HG03064 (cell line): Measurements from ENCODE around the gene UVSSA.
"Not testable (repeated sequence)": the region's sequence is repeated elsewhere in the genome, so short reads cannot be mapped to it uniquely, and the experiment has no call there.

ENCODE experiments used
- ATAC-seq: cut with Tn5 transposase; IDR thresholded peaks from one replicate; pipeline ENCODE4 v1.9.1; 2021; ENCODE audit warnings: low read depth; ENCODE audit not compliant: unreplicated experiment

The UVSSA gene

GRCh38 chr4:1329408-1330371 is 17.3 kb upstream of the UVSSA start:
- ATAC-seq: no peak

DNA sequence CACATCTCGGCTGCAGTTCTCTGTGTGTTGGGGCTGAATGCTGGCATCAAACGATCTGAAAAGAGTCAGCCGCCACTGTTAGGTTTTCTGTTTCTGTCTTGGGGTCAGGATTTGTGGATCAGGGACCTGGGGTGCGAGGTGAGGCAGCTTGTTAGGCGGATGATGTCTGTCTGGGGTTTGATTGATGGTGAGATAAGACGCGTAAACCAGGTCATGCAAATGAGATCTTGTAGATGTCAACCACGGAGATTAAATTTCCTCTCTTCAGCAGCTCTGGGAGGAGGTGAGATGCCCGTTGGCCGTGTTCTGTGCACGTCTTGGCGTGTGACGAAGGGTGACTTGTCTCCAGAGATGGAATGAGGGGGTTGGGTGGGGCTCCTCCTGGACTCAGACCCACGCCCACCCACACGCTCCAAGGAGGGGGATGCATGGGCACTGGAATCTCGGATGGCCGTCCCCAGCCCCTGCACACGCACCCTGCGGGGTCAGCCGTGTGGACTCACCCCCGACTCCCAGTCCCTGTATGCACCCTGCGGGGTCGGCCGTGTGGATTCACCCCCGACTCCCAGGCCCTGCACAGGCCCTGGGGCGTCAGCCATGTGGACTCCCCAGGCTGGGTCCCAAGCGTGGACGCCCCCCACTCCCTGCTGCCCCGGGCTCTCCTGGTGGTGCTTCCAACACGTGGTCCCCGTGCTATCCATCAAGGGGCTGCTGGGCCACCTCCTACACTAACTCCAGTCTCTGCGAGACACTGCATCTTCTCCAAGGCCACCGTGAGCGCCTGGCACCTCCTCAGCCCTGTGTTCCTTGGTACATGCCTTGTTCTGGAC is 16.0 kb upstream of the UVSSA start:
- ATAC-seq: no peak

DNA sequence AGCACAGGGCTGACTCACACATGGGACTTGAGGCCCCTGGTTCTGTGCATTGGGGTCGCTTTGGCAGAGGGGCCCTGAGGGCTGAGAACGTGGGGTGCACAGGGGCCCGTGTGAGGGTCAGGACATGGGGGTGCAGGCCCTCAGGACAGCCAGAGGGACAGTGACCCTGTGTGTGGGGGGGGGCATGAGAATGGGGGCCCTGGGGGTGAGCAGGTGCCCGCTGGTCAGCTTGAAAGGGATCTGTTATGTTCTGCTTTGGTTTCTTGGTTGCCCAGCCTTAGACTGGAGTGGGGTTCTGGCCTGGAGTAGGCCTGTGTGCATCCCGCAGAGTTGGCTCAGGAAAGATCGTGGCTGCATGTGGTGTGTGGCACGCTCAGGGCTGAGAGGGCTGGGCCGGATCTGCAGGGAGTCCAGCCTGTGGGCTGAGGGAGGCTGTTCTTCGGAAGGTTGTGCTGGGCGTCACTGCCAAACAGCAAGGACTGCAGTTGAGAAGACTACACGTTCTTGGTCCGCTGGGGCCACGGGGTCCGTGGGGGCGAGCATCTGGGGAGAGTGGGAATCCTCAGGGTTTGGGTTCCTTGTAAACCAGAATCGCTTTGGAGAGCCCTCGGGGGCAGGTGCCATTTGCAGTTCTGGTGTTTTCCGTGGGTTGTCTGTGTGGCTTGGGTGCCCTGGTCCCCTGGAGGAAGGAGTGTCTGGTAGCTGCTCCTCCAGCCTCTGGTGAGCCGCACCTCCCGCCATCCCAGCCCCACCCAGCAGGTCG is 15.2 kb upstream of the UVSSA start:
- no peak for ATAC-seq

DNA sequence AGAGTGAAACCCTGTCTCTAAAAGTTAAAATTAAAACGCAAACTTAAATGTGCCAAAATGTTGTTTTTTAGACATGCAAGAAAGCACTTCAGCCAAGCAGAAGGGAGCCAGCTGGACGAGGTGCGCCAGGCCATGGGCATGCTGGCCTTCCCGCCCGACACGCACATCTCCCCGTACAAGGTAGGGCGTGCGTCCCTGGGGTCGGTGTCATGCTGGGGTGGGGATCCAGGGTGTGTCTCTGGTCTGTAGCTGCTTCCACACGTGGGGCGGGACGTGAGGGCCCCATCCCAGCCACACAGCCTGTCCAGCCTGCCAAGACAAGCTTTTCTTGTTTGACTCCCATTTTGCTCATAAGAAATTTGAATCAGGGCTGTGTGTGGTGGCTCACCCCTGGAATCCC is 14.3 kb upstream of the UVSSA start:
- ATAC-seq: no peak

- ATAC-seq: no peak
These were observed 13.8 kb upstream of the UVSSA start for GRCh38 chr4:1333256-1333655.

- not testable (repeated sequence) for ATAC-seq
These were observed 13.0 kb upstream of the UVSSA start for GRCh38 chr4:1333851-1334578.

DNA sequence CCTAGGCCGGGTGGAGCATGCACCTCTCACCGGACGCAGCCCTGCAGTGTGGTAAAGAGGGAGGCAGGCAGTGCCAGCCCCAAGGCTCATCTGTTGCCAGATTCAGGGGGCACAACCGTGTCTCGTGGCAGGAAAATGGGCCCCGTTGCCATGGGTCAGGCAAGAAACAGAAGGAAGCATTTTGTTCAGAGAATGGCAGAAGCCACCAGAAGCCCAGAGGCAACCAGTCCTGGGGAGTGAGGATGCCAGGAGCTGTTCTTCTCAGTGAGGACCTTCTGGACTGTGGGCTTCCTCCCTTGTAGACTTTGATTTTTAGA is 12.5 kb upstream of the UVSSA start:
- no peak for ATAC-seq

DNA sequence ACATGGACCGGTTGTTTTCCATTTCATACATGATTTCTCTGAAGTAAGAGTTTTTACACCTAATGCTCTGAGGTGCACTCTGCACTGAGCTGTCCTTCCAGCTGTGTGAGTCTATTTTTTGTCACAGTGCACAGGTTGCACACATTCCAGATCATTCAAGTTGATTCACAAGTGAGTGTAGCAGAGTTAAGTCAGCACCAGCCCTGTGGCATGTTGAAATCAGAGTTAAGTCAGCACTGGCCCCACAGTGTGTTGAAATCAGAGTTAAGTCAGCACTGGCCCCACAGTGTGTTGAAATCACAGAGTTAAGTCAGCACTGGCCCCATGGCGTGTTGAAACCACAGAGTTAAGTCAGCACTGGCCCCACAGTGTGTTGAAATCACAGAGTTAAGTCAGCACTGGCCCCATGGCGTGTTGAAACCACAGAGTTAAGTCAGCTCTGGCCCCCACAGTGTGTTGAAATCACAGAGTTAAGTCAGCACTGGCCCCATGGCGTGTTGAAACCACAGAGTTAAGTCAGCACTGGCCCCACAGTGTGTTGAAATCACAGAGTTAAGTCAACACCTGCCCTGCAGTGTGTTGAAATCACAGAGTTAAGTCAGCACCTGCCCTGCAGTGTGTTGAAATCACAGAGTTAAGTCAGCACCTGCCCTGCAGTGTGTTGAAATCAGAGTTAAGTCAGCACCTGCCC is 11.7 kb upstream of the UVSSA start:
- ATAC-seq: not testable (repeated sequence)

DNA sequence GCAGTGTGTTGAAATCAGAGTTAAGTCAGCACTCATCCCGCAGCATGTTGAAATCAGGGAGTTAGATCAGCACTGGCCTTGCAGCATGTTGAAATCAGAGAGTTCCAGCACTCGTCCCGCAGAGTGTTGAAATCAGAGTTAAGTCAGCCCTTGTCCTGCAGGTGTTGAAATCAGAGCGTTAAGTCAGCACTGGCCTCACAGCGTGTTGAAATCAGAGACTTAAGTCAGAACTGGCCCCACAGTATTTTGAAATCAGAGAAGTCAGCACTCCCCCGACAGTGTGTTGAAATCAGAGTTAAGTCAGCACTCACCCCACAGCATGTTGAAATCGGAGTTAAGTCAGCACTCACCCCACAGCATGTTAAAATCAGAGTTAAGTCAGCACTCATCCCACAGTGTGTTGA is 10.9 kb upstream of the UVSSA start:
- ATAC-seq: no peak

DNA sequence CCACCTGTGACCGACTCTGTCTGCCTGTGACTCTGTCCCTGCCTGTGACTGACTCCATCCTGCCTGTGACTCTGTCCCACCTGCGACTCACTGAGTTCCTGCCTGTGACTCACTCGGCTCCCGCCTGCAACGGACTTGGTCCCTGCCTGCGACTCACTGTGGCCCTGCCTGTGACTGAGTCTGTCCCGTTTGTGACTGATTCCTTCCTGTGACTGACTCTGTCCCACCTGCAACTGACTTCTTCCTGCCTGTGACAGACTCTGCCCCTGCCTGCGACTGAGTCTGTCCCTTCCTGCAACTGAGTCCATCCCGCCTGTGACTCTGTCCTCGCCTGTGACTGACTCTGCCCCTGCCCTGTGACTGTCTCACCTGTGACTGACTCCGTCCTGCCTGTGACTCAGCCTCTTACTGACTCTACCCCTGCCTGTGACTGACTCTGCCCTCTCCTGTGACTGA is 9.6 kb upstream of the UVSSA start:
- ATAC-seq: no peak

DNA sequence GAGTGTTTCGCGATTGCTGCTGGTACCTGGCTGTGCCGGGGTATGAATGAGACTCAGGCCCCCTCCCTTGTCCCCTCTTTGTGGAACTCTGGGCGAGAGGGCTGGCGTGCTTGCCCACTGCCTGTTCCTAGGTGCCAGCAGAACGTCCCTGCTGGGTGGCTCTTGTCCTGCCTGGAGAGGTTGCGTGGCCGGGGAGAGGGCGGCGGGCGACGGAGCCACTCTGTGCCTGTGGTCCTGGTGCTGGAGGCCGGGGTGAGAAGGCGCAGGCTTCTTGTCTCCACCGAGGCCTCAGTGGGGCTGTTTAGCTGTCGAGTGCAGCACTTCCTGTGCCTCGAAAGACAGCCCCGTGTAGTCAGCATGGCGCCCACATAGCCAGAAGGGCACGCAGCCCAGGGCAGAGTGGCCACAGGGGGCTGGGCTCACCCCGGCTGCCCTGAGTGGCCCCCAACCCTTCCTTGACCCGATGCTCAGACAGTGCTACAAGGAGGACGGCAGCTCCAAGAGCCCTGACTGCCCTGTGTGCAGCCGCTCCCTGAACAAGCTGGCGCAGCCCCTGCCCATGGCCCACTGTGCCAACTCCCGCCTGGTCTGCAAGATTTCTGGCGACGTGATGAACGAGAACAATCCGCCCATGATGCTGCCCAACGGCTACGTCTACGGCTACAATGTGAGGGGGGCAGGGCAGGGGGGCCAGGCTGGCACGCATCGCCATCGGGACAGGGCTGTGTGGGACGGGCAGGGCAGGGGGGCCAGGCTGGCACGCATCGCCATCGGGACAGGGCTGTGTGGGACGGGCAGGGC is 8.9 kb upstream of the UVSSA start:
- ATAC-seq: no peak

GRCh38 chr4:1338752-1339414 is 8.1 kb upstream of the UVSSA start:
- ATAC-seq: no peak

DNA sequence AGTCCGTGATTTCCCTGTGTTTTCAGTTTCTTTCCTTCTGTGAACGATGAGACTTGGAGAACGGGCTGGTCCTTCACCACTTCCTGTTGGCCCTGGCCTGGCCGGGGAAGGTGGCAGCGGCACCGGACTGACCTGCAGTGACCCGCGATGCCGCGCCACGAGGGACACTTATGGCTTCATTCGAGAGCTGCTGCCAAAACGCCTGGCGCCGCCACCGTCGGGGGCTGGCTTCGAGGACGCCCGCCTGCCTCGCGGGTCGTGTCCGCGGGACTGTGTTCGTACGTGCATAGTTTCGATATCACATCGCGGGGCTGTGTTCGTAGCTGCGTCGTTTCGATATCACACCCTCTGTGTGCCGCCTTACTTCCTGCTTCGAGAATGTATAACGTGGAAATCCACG is 7.5 kb upstream of the UVSSA start:
- no peak for ATAC-seq

GRCh38 chr4:1340181-1340747 is 6.7 kb upstream of the UVSSA start:
- no peak for ATAC-seq

- no peak for ATAC-seq
These were observed 6.1 kb upstream of the UVSSA start for GRCh38 chr4:1340861-1341260.

- no peak for ATAC-seq
These were observed 5.0 kb upstream of the UVSSA start for GRCh38 chr4:1342003-1342402.

GRCh38 chr4:1344696-1345095 is 2.3 kb upstream of the UVSSA start:
- no peak for ATAC-seq
